HUES64 (cell line): ENCODE measurements around the gene BICC1.

ENCODE experiments used
- H3K27ac ChIP-seq: 2 replicates; pipeline ENCODE4 v1.7.0; 2013; ENCODE audit warnings: low read depth, low read length, inconsistent platforms
- H3K27me3 ChIP-seq: 2 replicates; pipeline ENCODE4 v1.6.1; 2013; ENCODE audit warnings: mild to moderate bottlenecking, low read length; ENCODE audit not compliant: insufficient read depth
- H3K36me3 ChIP-seq: 2 replicates; pipeline ENCODE4 v1.6.1; 2013; ENCODE audit warnings: mild to moderate bottlenecking, low read length; ENCODE audit not compliant: insufficient read depth
- H3K4me1 ChIP-seq: 2 replicates; pipeline ENCODE4 v1.6.1; 2013; ENCODE audit warnings: mild to moderate bottlenecking, low read length, moderate library complexity; ENCODE audit not compliant: insufficient read depth
- H3K4me3 ChIP-seq: 2 replicates; pipeline ENCODE4 v1.5.1; 2013; ENCODE audit warnings: mild to moderate bottlenecking, low read length, moderate library complexity
- H3K9ac ChIP-seq: 2 replicates; pipeline ENCODE4 v1.6.1; 2013; ENCODE audit warnings: mild to moderate bottlenecking, low read depth, low read length
- H3K9me3 ChIP-seq: 2 replicates; pipeline ENCODE4 v1.6.1; 2013; ENCODE audit warnings: low read depth, low read length; ENCODE audit not compliant: insufficient read depth
- WGBS: fragments of 150-250, 120-280 bp; methylation state at CpG from one replicate; pipeline ENCODE4 v1.1.7; 2013; ENCODE audit warnings: missing lambda C conversion rate; 5-methylcytosine and 5-hydroxymethylcytosine counted together

The BICC1 gene

GRCh38 chr10:58712982-58713381 is 200.3 kb downstream of the BICC1 start:
- no peak overlapping the region for H3K9ac ChIP-seq
- H3K27me3 ChIP-seq = no peaks in the 10 kb centered on the region
- H3K27ac ChIP-seq = no peak overlapping the region
- peaks cover 5% of the 10 kb centered on the region; the same call in 1 of the 2 replicates for H3K9me3 ChIP-seq
- H3K4me3 ChIP-seq = no peak overlapping the region
- no peaks in the 10 kb centered on the region for H3K4me1 ChIP-seq
- 85% methylated on average over 1 of the region's 1 CpG for WGBS
- no peaks in the 10 kb centered on the region for H3K36me3 ChIP-seq

- Histone ChIP-seq H3K4me3 (no peak overlapping the region), H3K27ac (no peak overlapping the region), H3K4me1 (no peaks in the 10 kb centered on the region), H3K9me3 (peaks cover 5% of the 10 kb centered on the region; the same call in 1 of the 2 replicates), H3K27me3 (no peaks in the 10 kb centered on the region), H3K36me3 (no peaks in the 10 kb centered on the region), H3K9ac (no peak overlapping the region)
- WGBS = 88% methylated on average over 2 of the region's 2 CpGs
These were observed 201.7 kb downstream of the BICC1 start for GRCh38 chr10:58714409-58714808.

GRCh38 chr10:58715061-58715460 is 202.4 kb downstream of the BICC1 start:
- 100% methylated on average over 1 of the region's 2 CpGs for WGBS
- no peak overlapping the region for H3K4me3 ChIP-seq
- H3K27ac ChIP-seq = no peak overlapping the region
- H3K9ac ChIP-seq = no peak overlapping the region
- no peaks in the 10 kb centered on the region for H3K36me3 ChIP-seq
- no peaks in the 10 kb centered on the region for H3K27me3 ChIP-seq
- peaks cover 5% of the 10 kb centered on the region; the same call in 1 of the 2 replicates for H3K9me3 ChIP-seq
- H3K4me1 ChIP-seq = no peaks in the 10 kb centered on the region

GRCh38 chr10:58718596-58718995 is 205.9 kb downstream of the BICC1 start:
- no peaks in the 10 kb centered on the region for H3K9me3 ChIP-seq
- H3K4me1 ChIP-seq = no peaks in the 10 kb centered on the region

DNA sequence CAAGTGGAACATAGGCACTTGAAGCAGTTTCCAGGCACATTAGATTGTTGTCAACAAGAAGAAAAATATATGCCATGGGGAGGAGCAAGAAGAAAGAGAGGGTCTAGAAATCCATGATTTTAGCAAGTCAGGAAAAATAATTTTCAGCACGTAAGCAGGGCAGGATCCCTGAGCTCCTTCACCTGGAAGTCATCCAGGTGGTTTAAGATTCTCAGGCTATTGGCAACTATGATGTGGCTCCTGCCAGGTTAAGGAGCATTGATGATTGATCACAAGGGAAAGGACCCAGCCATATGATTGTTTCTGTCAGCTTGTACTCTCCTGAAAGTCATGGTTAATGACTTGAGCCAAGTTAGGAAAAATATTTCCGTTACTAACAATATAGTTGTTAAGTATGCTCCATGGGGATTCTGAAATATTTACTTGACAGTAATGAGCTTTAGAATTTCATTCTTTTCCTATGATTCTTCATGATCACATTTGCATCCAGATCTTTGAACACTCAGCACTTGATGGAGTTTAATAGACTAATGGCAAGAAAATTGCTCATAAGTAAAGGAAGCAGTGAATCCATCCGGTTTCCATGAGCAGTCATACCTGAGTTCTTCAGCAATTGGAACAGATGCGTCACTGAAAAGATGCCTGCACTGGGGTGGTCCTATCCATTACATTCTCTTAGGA is 209.1 kb downstream of the BICC1 start:
- Histone ChIP-seq H3K9me3 (no peaks in the 10 kb centered on the region), H3K4me1 (no peaks in the 10 kb centered on the region), H3K4me3 (no peak overlapping the region), H3K27me3 (no peaks in the 10 kb centered on the region), H3K36me3 (no peaks in the 10 kb centered on the region), H3K27ac (no peak overlapping the region), H3K9ac (no peak overlapping the region)
- WGBS = 95% methylated on average over 4 of the region's 4 CpGs

More at GRCh38 chr10:58718596-58718995, 205.9 kb downstream of the BICC1 start:
- WGBS = 53% methylated on average over 6 of the region's 13 CpGs
- no peak overlapping the region for H3K9ac ChIP-seq
- no peaks in the 10 kb centered on the region for H3K36me3 ChIP-seq
- no peak overlapping the region for H3K27ac ChIP-seq
- H3K27me3 ChIP-seq = no peaks in the 10 kb centered on the region
- no peak overlapping the region for H3K4me3 ChIP-seq

- WGBS = 90% methylated on average over 2 of the region's 2 CpGs
These were observed 210.5 kb downstream of the BICC1 start for GRCh38 chr10:58723186-58723585.

GRCh38 chr10:58723966-58724365 is 211.3 kb downstream of the BICC1 start:
- no peaks in the 10 kb centered on the region for H3K27me3 ChIP-seq
- no peaks in the 10 kb centered on the region for H3K36me3 ChIP-seq
- WGBS = 100% methylated on average over 1 of the region's 1 CpG
- no peaks in the 10 kb centered on the region for H3K9me3 ChIP-seq
- H3K9ac ChIP-seq = no peak overlapping the region
- no peak overlapping the region for H3K4me3 ChIP-seq
- no peaks in the 10 kb centered on the region for H3K4me1 ChIP-seq
- no peak overlapping the region for H3K27ac ChIP-seq

More at GRCh38 chr10:58723186-58723585, 210.5 kb downstream of the BICC1 start:
- Histone ChIP-seq H3K9me3 (no peaks in the 10 kb centered on the region), H3K36me3 (no peaks in the 10 kb centered on the region), H3K27ac (no peak overlapping the region), H3K9ac (no peak overlapping the region), H3K4me1 (no peaks in the 10 kb centered on the region), H3K27me3 (no peaks in the 10 kb centered on the region), H3K4me3 (no peak overlapping the region)

DNA sequence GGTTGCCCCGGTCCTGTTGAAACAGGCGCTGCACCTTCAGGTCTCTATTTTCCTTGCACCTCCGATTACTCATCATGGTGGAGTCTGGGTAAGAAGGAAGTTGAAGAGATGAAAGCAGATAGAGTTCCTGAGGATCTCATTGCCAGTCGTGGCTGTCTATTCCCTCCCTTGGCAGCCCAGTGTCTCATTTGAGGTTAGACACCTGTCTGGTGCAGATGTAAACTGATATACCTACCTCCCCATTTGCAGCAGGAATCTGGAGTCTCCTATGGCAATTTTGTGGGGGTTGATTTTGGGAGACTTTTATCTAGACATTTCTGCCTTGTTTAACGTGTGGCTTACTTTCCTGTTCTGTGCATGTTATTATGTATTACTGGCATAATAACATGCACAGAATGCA is 212.1 kb downstream of the BICC1 start:
- Histone ChIP-seq H3K27ac (no peak overlapping the region), H3K4me1 (no peaks in the 10 kb centered on the region), H3K27me3 (no peaks in the 10 kb centered on the region), H3K4me3 (no peak overlapping the region), H3K9ac (no peak overlapping the region), H3K9me3 (no peaks in the 10 kb centered on the region), H3K36me3 (no peaks in the 10 kb centered on the region)
- 91% methylated on average over 5 of the region's 5 CpGs for WGBS

DNA sequence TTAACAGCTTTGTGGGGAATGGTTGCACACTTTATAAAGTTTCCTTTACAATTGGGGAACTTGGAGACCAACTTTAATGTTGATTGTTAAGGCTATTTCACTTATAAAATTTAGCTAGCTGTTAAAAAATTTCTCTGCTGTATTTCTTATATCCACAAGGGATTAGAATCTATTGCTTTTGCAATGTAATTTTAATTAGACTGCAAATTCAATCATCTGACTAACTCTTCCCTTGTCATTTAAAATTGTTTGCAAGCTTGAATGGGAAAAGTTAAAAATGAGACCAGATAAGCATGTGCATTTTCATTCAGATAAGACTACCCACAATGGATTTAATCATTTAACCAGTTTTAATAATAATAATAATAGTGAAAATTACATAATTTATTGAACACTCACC is 213.2 kb downstream of the BICC1 start:
- no peak overlapping the region for H3K4me3 ChIP-seq
- H3K27ac ChIP-seq = no peak overlapping the region
- H3K9me3 ChIP-seq = peaks cover 4% of the 10 kb centered on the region; the same call in 1 of the 2 replicates
- no peak overlapping the region for H3K9ac ChIP-seq
- H3K36me3 ChIP-seq = no peaks in the 10 kb centered on the region
- H3K27me3 ChIP-seq = no peaks in the 10 kb centered on the region
- H3K4me1 ChIP-seq = no peaks in the 10 kb centered on the region

- Histone ChIP-seq H3K27me3 (no peaks in the 10 kb centered on the region), H3K4me1 (no peaks in the 10 kb centered on the region), H3K36me3 (no peaks in the 10 kb centered on the region), H3K9me3 (peaks cover 13% of the 10 kb centered on the region), H3K27ac (no peak overlapping the region), H3K4me3 (no peak overlapping the region), H3K9ac (no peak overlapping the region)
These were observed 215.0 kb downstream of the BICC1 start for GRCh38 chr10:58727633-58728032.

- H3K27me3 ChIP-seq = no peaks in the 10 kb centered on the region
- no peak overlapping the region for H3K27ac ChIP-seq
- no peak overlapping the region for H3K9ac ChIP-seq
- no peak overlapping the region for H3K4me3 ChIP-seq
- no peaks in the 10 kb centered on the region for H3K4me1 ChIP-seq
- H3K36me3 ChIP-seq = no peaks in the 10 kb centered on the region
- WGBS = 97% methylated on average over 3 of the region's 3 CpGs
- peaks cover 13% of the 10 kb centered on the region for H3K9me3 ChIP-seq
These were observed 218.6 kb downstream of the BICC1 start for GRCh38 chr10:58731276-58731675.

DNA sequence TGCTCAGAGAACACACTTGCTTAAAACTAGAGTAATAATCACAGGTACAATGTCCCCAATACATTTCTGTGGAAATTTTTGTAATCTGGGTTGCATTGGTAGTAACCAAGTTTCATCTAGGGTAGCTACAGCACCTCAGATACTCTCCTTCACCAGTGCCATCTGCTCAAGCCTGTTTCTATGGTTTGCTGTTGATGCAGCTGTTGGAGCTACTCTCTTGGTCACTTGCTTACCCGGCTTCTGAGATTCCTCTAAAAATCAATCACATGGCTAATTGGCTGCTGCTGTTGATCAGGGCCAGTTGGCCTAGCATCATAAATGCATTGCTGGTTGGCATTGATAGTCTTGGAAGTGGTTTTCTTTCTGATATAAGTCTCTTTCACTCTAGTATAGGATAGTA is 220.8 kb downstream of the BICC1 start:
- Histone ChIP-seq H3K27me3 (no peaks in the 10 kb centered on the region), H3K9me3 (peaks cover 13% of the 10 kb centered on the region), H3K4me1 (no peaks in the 10 kb centered on the region), H3K9ac (no peak overlapping the region), H3K36me3 (no peaks in the 10 kb centered on the region), H3K27ac (no peak overlapping the region), H3K4me3 (no peak overlapping the region)
- 94% methylated on average over 1 of the region's 1 CpG for WGBS
